GM12878 (cell line): Measurements from ENCODE around the gene RHBDD1. TPM values are rescaled to one million over a fixed set of nuclear protein-coding genes. Genes with fewer than 3 reads are reported as not detected.

Experiments used
- ATAC-seq: fragments of 200-7000 bp; cut with Tn5 transposase; 3 replicates; pipeline ENCODE4 v1.9.1; 2020; ENCODE audit warnings: mild to moderate bottlenecking, moderate library complexity
- BruUV-seq: library from RNA; stranded (reverse); fragments of 400-500 nt; replicated peaks from 2 replicates; lab custom pipeline; 2021; lab: Mats Ljungman, UMichigan
- CTCF ChIA-PET: fragments of 300-600 bp; sonication (Branson Sonifier 250); formaldehyde crosslinking; extraction: SDS; loops from one replicate; lab custom pipeline; 2021; ENCODE audit warnings: inconsistent platforms; lab: Yijun Ruan, JAX
- POLR2A ChIA-PET: fragments of 350-600 bp; formaldehyde crosslinking; extraction: SDS; loops from one replicate; lab custom pipeline; 2021; ENCODE audit warnings: inconsistent platforms; lab: Charles Lee
- RAD21 ChIA-PET: fragments of 300-600 bp; sonication (Branson Sonifier 250); formaldehyde crosslinking; loops from one replicate; lab custom pipeline; 2023; ENCODE audit warnings: antibody characterized with exemption; ENCODE audit not compliant: unreplicated experiment; lab: Charles Lee
- SMC1A ChIA-PET: fragments of 300-600 bp; sonication (Branson Sonifier 250); formaldehyde crosslinking; loops from one replicate; lab custom pipeline; 2023; ENCODE audit not compliant: unreplicated experiment, uncharacterized antibody; lab: Charles Lee
- DNase-seq: peaks from one replicate; pipeline ENCODE4 v3.0.0-alpha.2; 2011; ENCODE audit warnings: low read depth, low spot score
- FAIRE-seq: peaks from 3 replicates; lab custom pipeline; 2011; peaks lifted over from hg19 to GRCh38; lab: Jason Lieb, UNC
- H2AFZ ChIP-seq: 2 replicates; pipeline ENCODE4 v1.6.0; 2011; ENCODE audit warnings: low read depth, low read length, control low read depth; ENCODE audit not compliant: control insufficient read depth
- H3K27ac ChIP-seq: 2 replicates; pipeline ENCODE4 v1.5.1; 2011; ENCODE audit warnings: control low read depth; ENCODE audit not compliant: control insufficient read depth, insufficient read depth
- H3K27me3 ChIP-seq, 2 experiments: replicated peaks in 1 of 2; 2 replicates each; pipeline versions ENCODE4 v1.6.0 to v1.6.1; 2011; ENCODE audit warnings: low read length in 1 of 2; ENCODE audit not compliant: control insufficient read depth in 2 of 2, insufficient read depth in 2 of 2
- H3K36me3 ChIP-seq, 2 experiments: 2 replicates each; pipeline ENCODE4 v1.5.1; 2011; ENCODE audit warnings: low read length in 1 of 2; ENCODE audit not compliant: control insufficient read depth in 2 of 2, insufficient read depth in 2 of 2
- H3K4me1 ChIP-seq: 2 replicates; pipeline ENCODE4 v1.6.1; 2011; ENCODE audit warnings: mild to moderate bottlenecking, low read length, moderate library complexity, mixed read lengths; ENCODE audit not compliant: control insufficient read depth, insufficient read depth
- H3K4me2 ChIP-seq: 2 replicates; pipeline ENCODE4 v1.6.0; 2011; ENCODE audit warnings: control low read depth; ENCODE audit not compliant: control insufficient read depth, insufficient read depth
- H3K4me3 ChIP-seq: fragments of 200-600 bp; sonication (generic); 2 replicates; pipeline ENCODE4 v1.5.1; 2016
- H3K79me2 ChIP-seq: 2 replicates; pipeline ENCODE4 v1.6.0; 2011; ENCODE audit warnings: low read length; ENCODE audit not compliant: control insufficient read depth, insufficient read depth
- H3K9ac ChIP-seq: 2 replicates; pipeline ENCODE4 v1.8.0; 2011; ENCODE audit warnings: low read length, control low read depth, mixed read lengths; ENCODE audit not compliant: control insufficient read depth, insufficient read depth
- H3K9me3 ChIP-seq: replicated peaks from 3 replicates; pipeline ENCODE4 v1.5.1; 2011; ENCODE audit warnings: mild to moderate bottlenecking, low read length; ENCODE audit not compliant: control insufficient read depth, insufficient read depth
- H4K20me1 ChIP-seq: 2 replicates; pipeline ENCODE4 v1.6.0; 2011; ENCODE audit not compliant: control insufficient read depth, insufficient read depth
- ASH2L ChIP-seq: fragments of 300-600, 200-600 bp; sonication (generic); IDR thresholded peaks from 2 replicates; pipeline ENCODE4 v1.6.1; 2017; ENCODE audit warnings: low read depth, mild to moderate bottlenecking, borderline replicate concordance
- ATF2 ChIP-seq: IDR thresholded peaks from 2 replicates; pipeline ENCODE4 v1.6.1; 2012; ENCODE audit warnings: low read length, inconsistent platforms
- ATF7 ChIP-seq: fragments of 450-650 bp; IDR thresholded peaks from 2 replicates; pipeline ENCODE4 v1.6.1; 2016; ENCODE audit warnings: low read depth, mild to moderate bottlenecking
- BCL11A ChIP-seq: IDR thresholded peaks from 2 replicates; pipeline ENCODE4 v1.6.1; 2011; ENCODE audit warnings: low read depth, low read length
- IRF4 ChIP-seq: IDR thresholded peaks from 2 replicates; pipeline ENCODE4 v1.6.1; 2011; ENCODE audit warnings: low read depth, low read length
- JUNB ChIP-seq: IDR thresholded peaks from 2 replicates; pipeline ENCODE4 v1.6.1; 2016; ENCODE audit warnings: antibody characterized with exemption, mild to moderate bottlenecking
- MEF2A ChIP-seq: IDR thresholded peaks from 2 replicates; pipeline ENCODE4 v1.6.1; 2011; ENCODE audit warnings: low read depth, mild to moderate bottlenecking, low read length, moderate library complexity; ENCODE audit not compliant: insufficient read depth
- MTA2 ChIP-seq: fragments of 450-650 bp; IDR thresholded peaks from 2 replicates; pipeline ENCODE4 v1.6.1; 2016; ENCODE audit warnings: low read depth, mild to moderate bottlenecking, moderate library complexity
- NFIC ChIP-seq: IDR thresholded peaks from 2 replicates; pipeline ENCODE4 v1.6.1; 2012; ENCODE audit warnings: low read depth, mild to moderate bottlenecking, inconsistent platforms, low read length, moderate library complexity
- NR2F1 ChIP-seq: fragments of 450-650 bp; conservative IDR thresholded peaks from 2 replicates; pipeline ENCODE4 v1.6.1; 2017; ENCODE audit warnings: mild to moderate bottlenecking
- SUPT20H ChIP-seq: IDR thresholded peaks from 2 replicates; pipeline ENCODE4 v1.6.1; 2011; ENCODE audit warnings: low read depth, mild to moderate bottlenecking, low read length, moderate library complexity, borderline replicate concordance; ENCODE audit not compliant: control insufficient read depth
- TCF7 ChIP-seq: IDR thresholded peaks from 2 replicates; pipeline ENCODE4 v1.6.1; 2014; ENCODE audit warnings: antibody characterized with exemption, borderline replicate concordance
- ZNF24 ChIP-seq: fragments of 450-650 bp; IDR thresholded peaks from 2 replicates; pipeline ENCODE4 v1.6.1; 2017; ENCODE audit warnings: antibody characterized with exemption, mild to moderate bottlenecking
- ZNF622 ChIP-seq: fragments of 450-650 bp; IDR thresholded peaks from 2 replicates; pipeline ENCODE4 v1.6.1; 2017; ENCODE audit warnings: mild to moderate bottlenecking, inconsistent platforms
- ZNF687 ChIP-seq: fragments of 450-650 bp; IDR thresholded peaks from 2 replicates; pipeline ENCODE4 v1.6.1; 2017; ENCODE audit warnings: mild to moderate bottlenecking, moderate library complexity
- WGBS: methylation state at CpG from one replicate; pipeline ENCODE4 v1.1.6; 2016; ENCODE audit warnings: low lambda C conversion rate; ENCODE audit not compliant: insufficient replicate concordance, insufficient coverage; ENCODE audit errors: missing lambda C conversion rate; 5-methylcytosine and 5-hydroxymethylcytosine counted together
- in situ Hi-C: fragments of 300-500 bp; cut with MboI; formaldehyde crosslinking; loops from 9 replicates; pipeline ENCODE4 v1.14.3; 2018; ENCODE audit warnings: mixed read lengths
- intact Hi-C: fragments of 100-400 bp; cut with micrococcal nuclease; formaldehyde crosslinking; loops from one replicate; pipeline ENCODE4 v1.14.2; 2022; ENCODE audit not compliant: unreplicated experiment
- polyA plus RNA-seq, 11 experiments: library from polyadenylated mRNA; depleted of rRNA in 4 of 11; unstranded in 6 of 11; stranded (reverse) in 5 of 11; fragments of >200 nt; fragmentation: Nextera tagmentation in 4 of 11; fragmentation: Illumina TruSeq in 1 of 11; extraction: Ambion mirVana in 4 of 11; extraction: Trizol in 1 of 11; gene quantifications; 1 replicate in 1 of 11; 2 replicates in 10 of 11; pipeline versions ENCODE4 v1.2.1 to v1.2.3, GENCODE V29; 2011 to 2016; ENCODE audit warnings: inconsistent platforms in 2 of 11, missing spikeins in 2 of 11, low read depth in 1 of 11
- total RNA-seq, 4 experiments: library from RNA; depleted of rRNA in 3 of 4; stranded (reverse); fragments of >200 nt in 3 of 4; fragmentation: Illumina TruSeq in 1 of 4; extraction: Trizol in 1 of 4; gene quantifications; 2 replicates each; pipeline versions ENCODE4 v1.2.1 to v1.2.3, GENCODE V29; 2013 to 2021

RHBDD1 gene
- total and polyA plus RNA-seq, 10 of the 15 experiments (the other 5 are each of a cell fraction or from before 2014, with no cell fraction given) = 7.1 to 36.4 (median 14.7) TPM

GRCh38 chr2:226837787-226838603 lies 2.1 kb downstream of the RHBDD1 start (continued):
- no peak for TF ChIP-seq SUPT20H

- in situ Hi-C loops (loop anchor here (5.0 to 25.0 kb wide), 2 partner anchors 134 to 949 kb away; no protein-coding TSS in a partner anchor), intact Hi-C loops (loop anchor here (5.0 to 10.0 kb wide), 2 partner anchors 1796 to 1894 kb away; partner anchors contain the start of gene DOCK10)
- Histone ChIP-seq H2AFZ (peak overlapping the region; percentile 45; the same call in 1 of the 2 replicates), H3K9me3 (peaks cover 5% of the 10 kb centered on the region), H3K4me2 (peak overlapping the region; percentile 73), H3K27me3 (no peaks in the 10 kb centered on the region), H3K9ac (peak overlapping the region; percentile 68; the same call in 1 of the 2 replicates), H4K20me1 (no peaks in the 10 kb centered on the region), H3K36me3 (no peaks in the 10 kb centered on the region), H3K27ac (peak overlapping the region; percentile 97), H3K79me2 (peaks cover 74% of the 10 kb centered on the region), H3K4me1 (peaks cover 11% of the 10 kb centered on the region; the same call in 1 of the 2 replicates), H3K4me3 (peak overlapping the region; percentile 79)
- RAD21 ChIA-PET = interaction anchor here (0.5 to 2.3 kb wide), 4 partner anchors 24 to 128 kb away, joined by 3 to 13 read pairs (median 4); no protein-coding TSS in a partner anchor
- DNase-seq (no peak), ATAC-seq (peak; percentile 32), FAIRE-seq (no peak)
- 5% methylated on average over 3 of the region's 3 CpGs for WGBS
- POLR2A ChIA-PET = interaction anchor here (0.5 to 3.6 kb wide), 3 partner anchors 10 to 30 kb away, joined by 4 to 18 read pairs (median 8); no protein-coding TSS in a partner anchor
- CTCF ChIA-PET = interaction anchor here (1.2 to 1.7 kb wide), 3 partner anchors 10 to 24 kb away, joined by 4 to 6 read pairs (median 6); no protein-coding TSS in a partner anchor
- SMC1A ChIA-PET = interaction anchor here (0.8 to 4.3 kb wide), 12 partner anchors 9 to 197 kb away, joined by 3 to 27 read pairs (median 6); no protein-coding TSS in a partner anchor
- BruUV-seq = no TSS peak
- TF ChIP-seq ZNF622 = no peak
- TF ChIP-seq BCL11A = 0 out of 2 replicates have a peak, but pooled peaks have one; percentile 37
- TF ChIP-seq ZNF687 = no peak
- no peak for TF ChIP-seq ASH2L
- TF ChIP-seq JUNB = peak; percentile 75
- TF ChIP-seq NFIC = peak; percentile 51; the same call in 1 of the 2 replicates
- peak; percentile 35 for TF ChIP-seq TCF7
- no peak for TF ChIP-seq IRF4
- TF ChIP-seq MTA2 = peak; percentile 49; the same call in 1 of the 2 replicates
- TF ChIP-seq MEF2A = no peak
- TF ChIP-seq ATF2 = 0 out of 2 replicates have a peak, but pooled peaks have one; percentile 56
- peak; percentile 10; the same call in 1 of the 2 replicates for TF ChIP-seq ATF7
- TF ChIP-seq NR2F1 = peak; percentile 52; the same call in 1 of the 2 replicates
- TF ChIP-seq ZNF24 = peak; percentile 61; the same call in 1 of the 2 replicates
Measured at GRCh38 chr2:226838722-226839121, 2.9 kb downstream of the RHBDD1 start.
